DND-41 (cell line): ENCODE measurements around the gene IL3RA.
"Not testable (repeated sequence)": the region's sequence is repeated elsewhere in the genome, so short reads cannot be mapped to it uniquely, and the experiment has no call there.

ENCODE experiments used
- ATAC-seq: fragments of 200-7000 bp; cut with Tn5 transposase; 3 replicates; pipeline ENCODE4 v1.9.1; 2021; ENCODE audit warnings: low read depth; ENCODE audit not compliant: insufficient read depth
- DNase-seq: peaks from one replicate; pipeline ENCODE4 v3.0.0-alpha.2; 2020
- H2AFZ ChIP-seq: 2 replicates; pipeline ENCODE4 v1.6.0; 2012; ENCODE audit warnings: low read depth, low read length
- H3K27ac ChIP-seq: 2 replicates; pipeline ENCODE4 v1.5.1; 2012; ENCODE audit warnings: low read length, inconsistent platforms
- H3K27me3 ChIP-seq: fragments of 200-600 bp; sonication (generic); 2 replicates; pipeline ENCODE4 v1.6.0; 2012; ENCODE audit warnings: low read length, mild to moderate bottlenecking, inconsistent platforms; ENCODE audit not compliant: insufficient read depth, poor library complexity
- H3K36me3 ChIP-seq: 2 replicates; pipeline ENCODE4 v1.5.1; 2012; ENCODE audit warnings: low read length, inconsistent platforms; ENCODE audit not compliant: insufficient read depth
- H3K4me1 ChIP-seq: 2 replicates; pipeline ENCODE4 v1.5.1; 2012; ENCODE audit warnings: mild to moderate bottlenecking, low read length; ENCODE audit not compliant: insufficient read depth
- H3K4me2 ChIP-seq: 2 replicates; pipeline ENCODE4 v1.6.0; 2012; ENCODE audit warnings: mild to moderate bottlenecking, moderate library complexity, low read length, inconsistent platforms; ENCODE audit not compliant: insufficient read depth
- H3K4me3 ChIP-seq, 2 experiments: fragments of 200-600 bp in 1 of 2; shearing (Covaris generic) in 1 of 2; 2 replicates each; pipeline ENCODE4 v1.5.1; 2012 to 2016; ENCODE audit warnings: inconsistent platforms in 2 of 2, low read length in 2 of 2, mild to moderate bottlenecking in 2 of 2, low read depth in 1 of 2, moderate library complexity in 1 of 2
- H3K79me2 ChIP-seq: 2 replicates; pipeline ENCODE4 v1.6.0; 2012; ENCODE audit warnings: low read length, inconsistent platforms; ENCODE audit not compliant: insufficient read depth
- H3K9ac ChIP-seq: 2 replicates; pipeline ENCODE4 v1.6.0; 2012; ENCODE audit warnings: low read depth, mild to moderate bottlenecking, inconsistent platforms, low read length, moderate library complexity
- H3K9me3 ChIP-seq: 2 replicates; pipeline ENCODE4 v1.5.1; 2012; ENCODE audit warnings: low read length, moderate library complexity, mild to moderate bottlenecking, inconsistent platforms; ENCODE audit not compliant: insufficient read depth, severe bottlenecking
- H4K20me1 ChIP-seq: 2 replicates; pipeline ENCODE4 v1.6.0; 2012; ENCODE audit warnings: low read length; ENCODE audit not compliant: insufficient read depth
- CTCF ChIP-seq: IDR thresholded peaks from 2 replicates; pipeline ENCODE4 v1.5.1; 2012; ENCODE audit warnings: borderline replicate concordance, low read length, moderate library complexity, mild to moderate bottlenecking; ENCODE audit not compliant: poor library complexity, severe bottlenecking; ENCODE audit errors: extremely low read depth
- EZH2 ChIP-seq: IDR thresholded peaks from 3 replicates; pipeline ENCODE4 v1.6.1; 2012; ENCODE audit warnings: borderline replicate concordance, low read depth, mild to moderate bottlenecking, moderate library complexity, low read length, inconsistent platforms; ENCODE audit not compliant: severe bottlenecking

Gene IL3RA

GRCh38 chrX:1361275-1361674, 24.7 kb downstream of the IL3RA start:
- Histone ChIP-seq H3K4me2 (no peak overlapping the region), H3K4me1 (no peaks in the 10 kb centered on the region), H3K4me3 (no peak overlapping the region), H3K79me2 (no peaks in the 10 kb centered on the region), H3K27ac (no peak overlapping the region), H3K36me3 (no peaks in the 10 kb centered on the region), H3K9ac (no peak overlapping the region), H4K20me1 (no peaks in the 10 kb centered on the region), H2AFZ (no peak overlapping the region), H3K9me3 (no peaks in the 10 kb centered on the region), H3K27me3 (no peaks in the 10 kb centered on the region)
- ATAC-seq (no peak), DNase-seq (no peak)
- TF ChIP-seq EZH2 (no peak), CTCF (no peak)

- Histone ChIP-seq H3K36me3 (no peaks in the 10 kb centered on the region), H2AFZ (no peak overlapping the region), H3K9me3 (no peaks in the 10 kb centered on the region), H3K27me3 (no peaks in the 10 kb centered on the region), H3K4me1 (no peaks in the 10 kb centered on the region), H3K4me2 (no peak overlapping the region), H3K4me3 (no peak overlapping the region), H3K9ac (no peak overlapping the region), H4K20me1 (no peaks in the 10 kb centered on the region), H3K27ac (no peak overlapping the region), H3K79me2 (no peaks in the 10 kb centered on the region)
- TF ChIP-seq CTCF (no peak), EZH2 (no peak)
- DNase-seq (no peak), ATAC-seq (no peak)
These were observed 25.3 kb downstream of the IL3RA start for GRCh38 chrX:1361910-1362309.

GRCh38 chrX:1366363-1366762, 29.8 kb downstream of the IL3RA start:
- H2AFZ ChIP-seq, H3K9ac ChIP-seq, H3K4me2 ChIP-seq, H3K4me1 ChIP-seq, ATAC-seq, DNase-seq, H3K4me3 ChIP-seq, H3K79me2 ChIP-seq, H4K20me1 ChIP-seq, H3K27me3 ChIP-seq, H3K9me3 ChIP-seq, H3K27ac ChIP-seq, H3K36me3 ChIP-seq: not testable (repeated sequence)

GRCh38 chrX:1368385-1368698, 31.8 kb downstream of the IL3RA start:
- Histone ChIP-seq H3K36me3 (no peaks in the 10 kb centered on the region), H3K4me3 (no peak overlapping the region), H3K9me3 (no peaks in the 10 kb centered on the region), H3K27ac (no peak overlapping the region), H3K4me1 (no peaks in the 10 kb centered on the region), H2AFZ (no peak overlapping the region), H3K4me2 (no peak overlapping the region), H3K9ac (no peak overlapping the region), H3K79me2 (no peaks in the 10 kb centered on the region), H3K27me3 (no peaks in the 10 kb centered on the region), H4K20me1 (no peaks in the 10 kb centered on the region)
- ATAC-seq (no peak), DNase-seq (no peak)
- TF ChIP-seq CTCF (no peak), EZH2 (no peak)
